ENCODE results near the gene LACTB. TPM values are rescaled to one million over a fixed set of nuclear protein-coding genes. Genes with fewer than 3 reads are reported as not detected.

The LACTB gene
- total RNA-seq, 1 donor from 2014 or later = 15.9 TPM

DNA sequence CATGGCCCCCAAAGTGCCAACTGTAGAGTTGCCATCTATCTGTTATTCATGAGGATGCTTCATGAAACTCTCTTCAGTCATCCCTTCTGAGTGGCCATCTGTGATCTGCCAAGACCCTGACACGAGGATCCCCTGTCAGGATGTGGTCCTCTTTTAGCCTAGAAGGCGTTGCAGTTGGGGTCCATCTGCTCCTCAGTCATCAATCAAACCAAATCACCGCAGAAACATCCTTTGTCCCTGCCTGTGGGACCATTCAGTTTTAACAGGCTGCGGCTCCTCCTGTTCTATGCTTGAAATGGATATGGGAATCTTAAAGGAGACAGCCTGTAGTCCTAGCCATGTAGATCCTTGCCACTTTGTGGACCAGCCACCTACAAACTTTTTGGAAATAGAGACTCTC lies 41.6 kb downstream of the LACTB start:
- FAIRE-seq (no peak), DNase-seq (ENCODE audit: low spot score in 2 of 2) (no peak)

DNA sequence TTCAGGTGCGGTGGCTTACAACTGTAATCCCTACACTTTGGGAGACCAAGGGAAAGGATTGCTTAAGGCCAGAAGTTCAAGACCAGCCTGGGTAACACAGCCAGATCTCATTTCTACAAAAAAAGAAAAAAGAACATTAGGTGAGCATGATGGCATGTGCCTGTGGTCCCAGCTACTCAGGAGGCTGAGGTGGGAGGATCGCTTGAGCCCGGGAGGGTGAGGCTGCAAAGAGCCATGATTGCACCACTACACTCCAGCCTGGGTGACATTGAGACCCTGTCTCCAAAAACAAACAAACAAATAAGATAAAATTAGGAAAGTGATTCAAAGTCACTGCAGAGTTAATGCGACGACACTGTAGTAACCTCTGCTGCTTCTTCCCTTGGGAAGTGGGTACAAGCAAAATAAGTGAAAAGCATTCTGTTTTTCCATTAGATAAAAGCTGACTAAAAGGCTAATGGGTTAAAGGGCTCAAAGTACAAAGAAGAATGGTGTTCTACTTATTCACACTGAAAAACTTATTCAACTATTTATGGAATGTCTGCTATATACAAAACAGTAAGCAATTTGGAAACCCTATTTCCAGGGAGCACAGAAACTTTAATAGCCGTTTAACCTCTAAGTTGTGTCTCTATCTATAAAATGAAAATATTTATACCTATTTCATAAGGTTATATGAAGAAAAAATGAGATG lies 43.7 kb downstream of the LACTB start:
- FAIRE-seq = no peak
- no peak for DNase-seq (ENCODE audit: low spot score in 2 of 2)

- DNase-seq (ENCODE audit: low spot score in 2 of 2) (no peak), FAIRE-seq (no peak)
Measured at GRCh38 chr15:63166219-63166618, 44.6 kb downstream of the LACTB start.

GRCh38 chr15:63169788-63170187 lies 48.1 kb downstream of the LACTB start:
- FAIRE-seq (no peak), DNase-seq (ENCODE audit: low spot score in 2 of 2) (no peak)

- no peak for FAIRE-seq
Measured at GRCh38 chr15:63172376-63172775, 50.7 kb downstream of the LACTB start.

GRCh38 chr15:63172851-63173451 lies 51.3 kb downstream of the LACTB start:
- FAIRE-seq (no peak), DNase-seq (ENCODE audit: low spot score in 2 of 2) (no peak)

More at GRCh38 chr15:63172376-63172775, 50.7 kb downstream of the LACTB start:
- DNase-seq (ENCODE audit: low spot score in 2 of 2) = no peak

DNA sequence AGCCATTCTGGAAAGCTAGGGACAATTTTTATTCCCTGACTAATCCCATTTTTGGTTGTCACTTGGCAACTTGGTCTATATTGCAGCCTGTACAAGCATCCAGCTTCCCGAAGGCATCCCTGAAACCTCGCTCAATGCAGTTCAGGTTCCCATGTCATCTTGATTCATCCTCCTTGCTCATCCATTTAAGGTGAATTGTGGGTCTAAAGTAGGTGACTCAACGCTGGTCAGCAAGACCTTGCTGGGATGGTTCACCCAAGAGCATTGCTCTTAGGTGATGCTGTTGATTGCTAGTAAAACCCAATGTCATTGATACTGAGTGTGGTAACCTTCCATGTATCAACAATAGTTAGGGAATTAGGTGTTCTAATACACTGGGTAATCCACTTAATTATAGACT lies 54.6 kb downstream of the LACTB start:
- FAIRE-seq (no peak), DNase-seq (ENCODE audit: low spot score in 2 of 2) (no peak)

GRCh38 chr15:63178034-63178433 lies 56.4 kb downstream of the LACTB start:
- FAIRE-seq (no peak), DNase-seq (ENCODE audit: low spot score in 2 of 2) (no peak)

GRCh38 chr15:63180746-63181145 lies 59.1 kb downstream of the LACTB start:
- FAIRE-seq = no peak
- no peak for DNase-seq (ENCODE audit: low spot score in 2 of 2)

GRCh38 chr15:63181648-63182047 lies 60.0 kb downstream of the LACTB start:
- FAIRE-seq (no peak), DNase-seq (ENCODE audit: low spot score in 2 of 2) (no peak)

- DNase-seq (ENCODE audit: low spot score in 2 of 2) (no peak), FAIRE-seq (no peak)
Measured at GRCh38 chr15:63185206-63185605, 63.5 kb downstream of the LACTB start.

DNA sequence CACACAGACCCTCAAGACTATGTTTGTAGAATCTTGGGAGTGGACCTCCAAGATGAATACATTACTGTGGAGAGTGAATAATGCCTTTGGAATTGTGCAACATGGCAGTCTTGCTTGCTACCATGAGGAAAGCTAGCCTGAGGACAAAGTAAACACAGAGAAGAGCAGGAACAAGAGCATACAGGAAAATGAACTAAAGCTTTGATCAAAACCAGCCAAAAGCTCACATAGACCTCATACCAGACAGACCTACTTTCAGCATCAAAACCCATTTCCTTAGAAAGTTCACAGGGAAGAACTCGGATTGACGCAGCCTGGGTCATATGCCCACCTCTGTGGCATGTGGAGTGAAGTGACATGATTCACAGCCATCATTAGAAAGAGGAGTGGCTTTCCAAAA lies 64.4 kb downstream of the LACTB start:
- DNase-seq (ENCODE audit: low spot score in 2 of 2) = no peak
- no peak for FAIRE-seq

DNA sequence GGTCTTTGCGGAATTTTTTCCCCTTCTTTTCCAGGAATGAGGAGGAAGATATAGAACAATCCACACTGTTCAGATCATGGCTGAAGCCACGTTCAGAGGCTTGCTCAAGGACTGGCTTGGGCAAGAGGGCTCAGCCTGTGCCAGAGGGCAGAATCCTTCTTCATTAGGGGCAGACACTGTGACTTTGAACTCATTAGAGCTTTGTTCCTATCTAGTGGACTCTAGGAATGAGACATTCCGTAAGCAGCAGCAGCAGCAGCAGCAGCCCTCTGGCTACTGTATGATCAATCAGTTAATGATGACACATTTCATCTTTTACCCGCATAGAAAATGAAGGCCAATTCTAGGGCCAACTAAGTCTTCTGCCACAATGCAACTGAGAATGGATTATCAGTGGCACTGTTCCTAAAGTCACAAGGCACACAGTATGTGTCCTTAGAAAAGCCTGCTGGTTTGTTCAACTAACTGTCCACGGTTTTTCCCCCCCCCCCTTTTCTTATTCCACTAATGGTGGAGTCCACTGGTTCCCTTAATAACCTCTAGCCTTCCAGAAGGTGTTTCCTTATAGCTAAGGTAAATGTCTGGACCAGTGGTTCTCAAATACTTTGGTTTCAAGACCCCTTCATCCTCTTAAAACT lies 66.0 kb downstream of the LACTB start:
- DNase-seq (ENCODE audit: low spot score in 2 of 2) (no peak), FAIRE-seq (no peak)

DNA sequence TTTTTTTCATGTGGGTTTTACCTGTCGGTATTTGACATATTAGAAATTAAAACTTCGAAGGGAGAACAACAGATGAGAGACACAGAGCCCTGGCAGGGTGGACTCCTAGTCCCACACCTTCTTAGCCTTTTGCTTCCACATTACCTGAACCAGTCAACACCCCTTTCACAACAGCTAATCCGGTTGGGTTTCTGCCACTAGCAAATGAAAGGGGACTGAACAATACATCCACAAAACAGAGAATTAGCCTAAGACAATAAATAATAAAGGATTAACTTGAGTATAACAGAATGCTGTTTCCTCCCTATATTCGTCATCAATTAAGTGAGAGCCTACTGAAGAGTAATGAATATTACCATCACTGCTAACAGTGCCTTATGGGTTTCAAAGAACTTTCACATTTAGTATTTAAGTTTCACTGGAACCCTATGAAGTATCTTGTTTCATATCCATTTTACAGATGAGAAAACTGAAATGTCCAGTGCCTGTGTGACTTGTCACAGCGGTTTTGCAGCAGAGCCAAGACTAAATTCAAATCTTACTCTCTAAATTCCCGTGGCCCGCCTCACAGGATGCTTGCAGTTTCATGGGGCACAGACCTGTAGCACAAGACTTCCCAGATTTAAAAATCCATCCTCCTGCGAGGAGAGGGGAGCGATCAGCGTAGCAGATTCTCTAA lies 66.7 kb downstream of the LACTB start:
- DNase-seq (ENCODE audit: low spot score in 2 of 2) = no peak
- no peak for FAIRE-seq

DNA sequence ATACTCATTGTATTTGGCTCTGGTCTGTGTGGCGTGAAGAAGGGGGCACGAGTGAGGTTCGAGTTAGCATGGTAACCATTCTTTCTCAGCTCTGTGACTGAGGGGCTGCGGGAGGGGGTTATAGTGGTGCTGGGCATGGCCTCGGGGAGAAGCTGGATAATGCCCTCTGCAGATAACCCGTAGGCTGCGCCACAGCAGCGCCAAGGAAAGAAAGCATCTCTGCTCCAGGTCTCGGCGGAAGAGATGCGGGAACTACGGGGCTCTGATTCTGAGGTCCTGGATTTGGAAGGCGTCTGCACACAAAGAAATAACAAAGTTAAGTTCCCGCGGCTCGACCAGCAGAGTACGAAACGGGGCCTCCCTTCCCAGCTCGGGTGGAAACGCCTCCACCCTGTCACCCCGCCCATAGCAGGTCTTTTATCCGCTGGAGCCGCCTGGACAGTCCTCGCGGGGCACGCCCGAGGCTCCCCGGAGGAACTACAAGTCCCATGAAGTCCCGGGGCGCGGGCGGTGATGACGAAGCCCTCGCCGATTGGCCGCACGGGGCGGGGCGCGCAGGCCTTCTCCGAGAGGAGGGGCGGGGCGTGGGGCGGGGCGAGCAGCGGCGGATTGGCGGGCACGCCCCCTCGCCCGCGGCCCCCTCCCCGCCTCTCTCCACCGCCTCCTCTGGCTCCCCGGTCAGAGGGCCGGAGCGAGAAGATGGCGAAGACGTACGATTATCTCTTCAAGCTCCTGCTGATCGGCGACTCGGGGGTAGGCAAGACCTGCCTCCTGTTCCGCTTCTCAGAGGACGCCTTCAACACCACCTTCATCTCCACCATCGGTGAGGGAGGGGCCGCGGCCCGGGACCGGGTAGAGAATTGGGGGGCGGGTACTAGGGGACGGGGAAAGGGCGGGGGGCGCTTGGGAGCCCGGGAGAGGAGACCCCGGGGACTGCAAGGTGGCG lies 67.5 kb downstream of the LACTB start, which contains the start of gene RAB8B:
TSS of gene RAB8B (plus strand) at position 681 of the 946 bp plus-strand sequence. CDS start at position 700, 19 bp downstream.
- DNase-seq (ENCODE audit: low spot score in 2 of 2) (peak; percentile 86 to 93), FAIRE-seq (no peak)

DNA sequence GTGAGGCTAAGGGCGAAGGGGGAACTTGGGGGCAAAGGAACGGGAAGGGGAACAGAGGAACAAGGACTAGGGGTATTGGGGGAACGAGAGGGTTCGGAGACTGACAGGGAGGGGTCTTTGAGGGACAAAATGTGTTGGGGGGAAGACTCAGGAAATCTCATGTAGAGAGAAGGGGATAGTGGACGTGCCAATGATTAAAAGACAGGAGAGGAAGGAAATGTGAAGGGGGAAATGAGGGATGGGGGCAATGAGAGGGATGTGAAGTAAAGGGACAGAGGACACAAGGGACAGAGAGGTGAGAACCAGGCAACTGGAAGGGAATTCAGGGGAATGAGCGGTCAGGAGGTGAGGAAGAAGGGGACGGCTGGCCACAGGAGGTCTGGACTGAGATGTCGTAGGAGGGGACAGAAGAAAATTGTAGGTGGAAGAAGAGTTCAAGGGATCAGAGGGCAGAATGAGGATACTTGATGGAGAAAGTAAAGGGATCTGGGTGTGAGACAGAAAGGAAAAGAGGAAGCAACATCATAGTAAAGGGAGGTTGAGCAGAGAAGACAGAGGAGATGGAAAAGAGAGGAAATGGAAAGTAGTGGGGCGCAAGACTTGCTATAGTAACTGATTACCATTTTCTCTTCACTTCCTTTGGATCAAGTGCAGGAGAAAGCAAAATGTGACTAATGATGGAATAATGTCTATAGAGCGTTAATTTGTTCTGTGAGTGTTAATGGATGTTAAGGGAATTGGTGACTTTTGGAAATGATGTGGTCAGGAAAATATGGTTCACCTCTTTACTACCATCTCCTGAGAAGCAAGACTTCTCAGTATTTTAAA lies 68.5 kb downstream of the LACTB start:
- DNase-seq (ENCODE audit: low spot score in 2 of 2) = no peak
- FAIRE-seq = no peak

DNA sequence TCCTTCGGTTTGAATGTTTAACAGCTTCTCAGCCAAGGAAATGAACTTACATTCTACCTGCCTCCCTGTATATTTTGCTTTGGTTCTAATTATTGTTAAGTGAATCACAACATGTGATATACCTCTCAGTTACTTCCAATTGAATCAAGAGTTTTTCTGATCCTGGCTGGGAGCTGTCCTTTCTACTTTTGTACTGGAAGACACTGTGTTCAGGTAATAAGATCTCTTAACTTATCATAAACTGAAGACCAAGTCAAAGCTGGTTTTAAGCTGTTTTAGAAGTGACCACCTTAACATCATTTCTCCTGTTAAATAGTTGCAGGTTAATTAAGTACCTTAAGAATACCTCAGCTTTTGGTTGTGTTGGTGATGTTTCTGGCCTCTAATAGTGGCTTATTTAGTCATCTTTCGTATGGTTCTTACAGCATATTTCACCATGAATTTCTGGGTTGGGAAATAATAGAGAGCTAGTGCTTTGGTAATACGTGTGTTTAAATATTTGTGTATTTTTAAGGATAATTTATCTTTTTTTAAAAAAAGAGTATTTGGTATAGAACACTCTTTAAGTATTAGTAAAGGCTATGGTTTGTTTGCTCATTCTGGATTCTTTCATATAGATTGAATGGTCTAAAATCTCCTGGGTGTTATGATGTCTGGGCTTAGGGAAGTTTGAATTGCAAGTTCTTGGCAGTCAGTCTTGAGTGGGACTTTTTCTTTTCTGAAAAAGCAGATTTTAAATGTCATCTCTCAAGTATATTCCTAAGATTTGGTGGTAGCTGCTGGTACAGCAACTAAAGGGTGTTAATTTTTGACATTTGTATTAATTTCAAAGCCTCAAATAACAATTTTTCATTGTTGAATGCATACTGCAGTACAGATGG lies 69.3 kb downstream of the LACTB start:
- no peak for FAIRE-seq

More for the DNA sequence above, 69.3 kb downstream of the LACTB start:
- DNase-seq (ENCODE audit: low spot score in 2 of 2) = no peak

Data from frontal cortex (tissue), 4 donors.